PC-9 (cell line): ENCODE results near the gene TROAP. TPM values are rescaled to one million over a fixed set of nuclear protein-coding genes. Genes with fewer than 3 reads are reported as not detected.
"Not testable (repeated sequence)": the region's sequence is repeated elsewhere in the genome, so short reads cannot be mapped to it uniquely, and the experiment has no call there.

Experiments
- BruUV-seq: library from RNA; stranded (reverse); fragments of 400-500 nt; replicated peaks from 2 replicates; lab custom pipeline; 2021; lab: Mats Ljungman, UMichigan
- CTCF ChIA-PET: fragments of 300-600 bp; sonication (Branson Sonifier 250); formaldehyde crosslinking; loops from one replicate; lab custom pipeline; 2022; ENCODE audit warnings: antibody characterized with exemption; lab: Charles Lee
- POLR2A ChIA-PET: fragments of 300-600 bp; sonication (Branson Sonifier 250); formaldehyde crosslinking; loops from one replicate; lab custom pipeline; 2022; ENCODE audit warnings: antibody characterized with exemption; ENCODE audit not compliant: unreplicated experiment; lab: Charles Lee
- DNase-seq, 2 experiments: peaks; one replicate each; pipeline versions ENCODE4 v3.0.0 to v3.0.0-alpha.2; 2015 to 2022; ENCODE audit warnings: mixed read lengths in 1 of 2
- H2AFZ ChIP-seq: fragments of 200-600 bp; sonication (generic); 2 replicates; pipeline ENCODE4 v1.8.1; 2017; ENCODE audit warnings: antibody characterized with exemption
- H3F3A ChIP-seq: fragments of 200-600 bp; sonication (generic); 2 replicates; pipeline ENCODE4 v1.8.1; 2017; ENCODE audit warnings: antibody characterized with exemption, mild to moderate bottlenecking, low read depth; ENCODE audit not compliant: insufficient read depth
- H3K27ac ChIP-seq: fragments of 200-600 bp; sonication (generic); 2 replicates; pipeline ENCODE4 v1.6.1; 2016; ENCODE audit warnings: mixed run types
- H3K27me3 ChIP-seq: fragments of 200-600 bp; sonication (generic); 2 replicates; pipeline ENCODE4 v1.6.1; 2016; ENCODE audit warnings: low read depth, mixed run types; ENCODE audit not compliant: insufficient read depth
- H3K36me3 ChIP-seq: fragments of 200-600 bp; sonication (generic); 2 replicates; pipeline ENCODE4 v1.6.1; 2016; ENCODE audit warnings: low read depth, mixed run types
- H3K4me1 ChIP-seq: fragments of 200-600 bp; sonication (generic); replicated peaks from 2 replicates; pipeline ENCODE4 v1.6.1; 2016; ENCODE audit warnings: mixed run types; ENCODE audit not compliant: insufficient read depth
- H3K4me2 ChIP-seq: fragments of 200-600 bp; sonication (generic); 2 replicates; pipeline ENCODE4 v1.6.1; 2017; ENCODE audit warnings: mixed run types
- H3K4me3 ChIP-seq: fragments of 200-600 bp; sonication (generic); 2 replicates; pipeline ENCODE4 v1.6.1; 2016; ENCODE audit warnings: mixed run types
- H3K79me2 ChIP-seq: fragments of 200-600 bp; sonication (generic); 2 replicates; pipeline ENCODE4 v1.6.1; 2017; ENCODE audit warnings: low read depth, mixed run types
- H3K9me2 ChIP-seq: fragments of 200-600 bp; sonication (generic); 2 replicates; pipeline ENCODE4 v1.8.1; 2017; ENCODE audit warnings: mild to moderate bottlenecking; ENCODE audit not compliant: insufficient read depth
- H3K9me3 ChIP-seq: fragments of 200-600 bp; sonication (generic); 2 replicates; pipeline ENCODE4 v1.8.1; 2016; ENCODE audit warnings: low read depth; ENCODE audit not compliant: insufficient read depth
- H4K20me1 ChIP-seq: fragments of 200-600 bp; sonication (generic); 2 replicates; pipeline ENCODE4 v1.8.1; 2017; ENCODE audit not compliant: insufficient read depth
- CTCF ChIP-seq: fragments of 200-600 bp; sonication (generic); conservative IDR thresholded peaks from 2 replicates; pipeline ENCODE4 v1.6.1; 2017; ENCODE audit warnings: mixed run types, antibody characterized with exemption, mild to moderate bottlenecking, moderate library complexity
- EZH2 ChIP-seq: fragments of 200-600 bp; sonication (generic); IDR thresholded peaks from 2 replicates; pipeline ENCODE4 v1.8.0; 2017; ENCODE audit warnings: antibody characterized with exemption, low read depth
- intact Hi-C: fragments of 100-400 bp; cut with micrococcal nuclease; formaldehyde crosslinking; loops from one replicate; pipeline ENCODE4 v1.10.0; 2022; ENCODE audit not compliant: unreplicated experiment
- total RNA-seq: library from RNA; stranded (reverse); gene quantifications from 2 replicates; pipeline ENCODE4 v1.2.3, GENCODE V29; 2021

The TROAP gene
- total RNA-seq, 1 experiment from 2014 or later = 79.9 TPM

- H2AFZ ChIP-seq = no peak overlapping the region
- no peak for TF ChIP-seq CTCF
- no peak for TF ChIP-seq EZH2
- CTCF ChIA-PET = no interaction called here
- no peak overlapping the region for H3K4me3 ChIP-seq
- intact Hi-C loops = no loop called here
- H4K20me1 ChIP-seq = no peaks in the 10 kb centered on the region
- no peak overlapping the region for H3K27ac ChIP-seq
- POLR2A ChIA-PET = interaction anchor here (0.6 kb wide), 1 partner anchor 9 kb away, joined by 3 read pairs; no protein-coding TSS in a partner anchor
- no peaks in the 10 kb centered on the region for H3K27me3 ChIP-seq
- no peaks in the 10 kb centered on the region for H3K9me2 ChIP-seq
- no peaks in the 10 kb centered on the region for H3K9me3 ChIP-seq
- DNase-seq = no peak
- no peaks in the 10 kb centered on the region for H3K36me3 ChIP-seq
- H3K4me1 ChIP-seq = no peaks in the 10 kb centered on the region
- no TSS peak for BruUV-seq
- H3K4me2 ChIP-seq = no peak overlapping the region
- H3F3A ChIP-seq = no peaks in the 10 kb centered on the region
- H3K79me2 ChIP-seq = no peaks in the 10 kb centered on the region
These were observed 13.7 kb upstream of the TROAP start for GRCh38 chr12:49309386-49309785.

- POLR2A ChIA-PET, H3K4me1 ChIP-seq, DNase-seq, H3F3A ChIP-seq, H4K20me1 ChIP-seq, H3K4me3 ChIP-seq, CTCF ChIA-PET, intact Hi-C loops, H3K27me3 ChIP-seq, H3K79me2 ChIP-seq, H3K4me2 ChIP-seq, H3K36me3 ChIP-seq, H3K9me3 ChIP-seq, H3K27ac ChIP-seq, H3K9me2 ChIP-seq, BruUV-seq, H2AFZ ChIP-seq: not testable (repeated sequence)
These were observed 12.5 kb upstream of the TROAP start for GRCh38 chr12:49310451-49311000.

- H3K9me2 ChIP-seq = no peaks in the 10 kb centered on the region
- H3K27me3 ChIP-seq = no peaks in the 10 kb centered on the region
- no peak for DNase-seq
- intact Hi-C loops = no loop called here
- H3K36me3 ChIP-seq = no peaks in the 10 kb centered on the region
- peaks cover 11% of the 10 kb centered on the region for H3K4me1 ChIP-seq
- BruUV-seq = no TSS peak
- H4K20me1 ChIP-seq = no peaks in the 10 kb centered on the region
- TF ChIP-seq CTCF = no peak
- TF ChIP-seq EZH2 = no peak
- H3K79me2 ChIP-seq = no peaks in the 10 kb centered on the region
- H3K27ac ChIP-seq = peak overlapping the region; percentile 82
- CTCF ChIA-PET = no interaction called here
- H3F3A ChIP-seq = peaks cover 7% of the 10 kb centered on the region; the same call in 1 of the 2 replicates
- H3K4me3 ChIP-seq = no peak overlapping the region
- POLR2A ChIA-PET = no interaction called here
- no peak overlapping the region for H3K4me2 ChIP-seq
- H3K9me3 ChIP-seq = no peaks in the 10 kb centered on the region
- H2AFZ ChIP-seq = no peak overlapping the region
These were observed 8.2 kb upstream of the TROAP start for GRCh38 chr12:49314811-49315210.

DNA sequence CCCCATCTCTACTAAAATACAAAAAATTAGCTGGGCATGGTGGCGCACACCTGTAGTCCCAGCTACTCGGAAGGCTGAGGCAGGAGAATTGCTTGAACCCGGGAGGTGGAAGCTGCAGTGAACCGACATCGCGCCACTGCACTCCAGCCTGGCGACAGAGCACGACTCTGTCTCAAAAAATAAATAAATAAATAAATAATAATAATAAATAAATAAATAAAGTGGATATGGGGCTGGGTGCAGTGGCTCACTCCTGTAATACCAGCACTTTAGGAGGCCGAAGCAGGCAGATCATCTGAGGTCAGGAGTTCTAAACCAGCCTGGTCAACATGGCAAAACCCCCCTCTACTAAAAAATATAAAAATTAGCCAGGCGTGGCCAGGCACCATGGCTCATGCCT lies 5.9 kb upstream of the TROAP start:
- BruUV-seq = not testable (repeated sequence)

GRCh38 chr12:49320411-49321103 lies 2.5 kb upstream of the TROAP start:
- H3F3A ChIP-seq, H3K4me3 ChIP-seq, H3K36me3 ChIP-seq, H3K9me3 ChIP-seq, H4K20me1 ChIP-seq, BruUV-seq, intact Hi-C loops, H3K4me2 ChIP-seq, H3K9me2 ChIP-seq, DNase-seq, H3K27ac ChIP-seq, CTCF ChIA-PET, H3K27me3 ChIP-seq, H2AFZ ChIP-seq: not testable (repeated sequence)
- POLR2A ChIA-PET = interaction anchor here (0.6 kb wide), 1 partner anchor 57 kb away, joined by 13 read pairs; no protein-coding TSS in a partner anchor
- Histone ChIP-seq H3K4me1 (peaks cover 15% of the 10 kb centered on the region; the same call in 1 of the 2 replicates), H3K79me2 (peaks cover 12% of the 10 kb centered on the region)

More for the DNA sequence above, 5.9 kb upstream of the TROAP start:
- H3K36me3 ChIP-seq, H3K4me2 ChIP-seq, H3K79me2 ChIP-seq, CTCF ChIA-PET, H4K20me1 ChIP-seq, intact Hi-C loops, DNase-seq, H3K9me3 ChIP-seq, H3F3A ChIP-seq, H3K27me3 ChIP-seq, H3K9me2 ChIP-seq, H3K27ac ChIP-seq, POLR2A ChIA-PET, H3K4me3 ChIP-seq, H2AFZ ChIP-seq: not testable (repeated sequence)
- peaks cover 11% of the 10 kb centered on the region for H3K4me1 ChIP-seq
